Liver (tissue), 9 donors: ENCODE results near the gene SMG6. TPM values are rescaled to one million over a fixed set of nuclear protein-coding genes. Genes with fewer than 3 reads are reported as not detected.

Source experiments
- DNase-seq: peaks from one replicate; pipeline ENCODE4 v3.0.0-alpha.2; 2017; ENCODE audit warnings: low spot score
- H3K27ac ChIP-seq, 2 donors: one replicate each; pipeline ENCODE4 v1.7.0; 2013; ENCODE audit warnings: inconsistent platforms in 2 of 2, low read length in 2 of 2, control low read depth in 1 of 2, low read depth in 1 of 2, mild to moderate bottlenecking in 1 of 2
- H3K27me3 ChIP-seq, 4 donors: one replicate each; pipeline versions ENCODE4 v1.6.1 to v1.7.0; 2013; ENCODE audit warnings: low read length in 3 of 4, inconsistent platforms in 1 of 4, mild to moderate bottlenecking in 1 of 4, moderate library complexity in 1 of 4; ENCODE audit not compliant: control insufficient read depth in 4 of 4, insufficient read depth in 4 of 4
- H3K36me3 ChIP-seq, 4 donors: one replicate each; pipeline versions ENCODE4 v1.6.1 to v1.7.0; 2013; ENCODE audit warnings: low read length in 3 of 4, mild to moderate bottlenecking in 3 of 4, low read depth in 1 of 4, moderate library complexity in 1 of 4; ENCODE audit not compliant: control insufficient read depth in 4 of 4, insufficient read depth in 3 of 4
- H3K4me1 ChIP-seq, 4 donors: one replicate each; pipeline versions ENCODE4 v1.6.1 to v1.7.0; 2013; ENCODE audit warnings: low read length in 3 of 4, mild to moderate bottlenecking in 3 of 4, moderate library complexity in 1 of 4; ENCODE audit not compliant: control insufficient read depth in 4 of 4, insufficient read depth in 4 of 4
- H3K4me3 ChIP-seq, 3 donors: one replicate each; pipeline versions ENCODE4 v1.6.1 to v1.7.0; 2013; ENCODE audit warnings: low read length in 3 of 3, control low read depth in 1 of 3, low read depth in 1 of 3, mild to moderate bottlenecking in 1 of 3
- H3K9ac ChIP-seq, 2 donors: one replicate each; pipeline ENCODE4 v1.7.0; 2013; ENCODE audit warnings: low read length in 2 of 2, mild to moderate bottlenecking in 2 of 2, moderate library complexity in 2 of 2, control low read depth in 1 of 2, low read depth in 1 of 2
- H3K9me3 ChIP-seq, 4 donors: one replicate each; pipeline versions ENCODE4 v1.6.1 to v1.7.0; 2013; ENCODE audit warnings: low read length in 3 of 4; ENCODE audit not compliant: control insufficient read depth in 4 of 4
- ATF3 ChIP-seq: IDR thresholded peaks from 2 replicates; pipeline ENCODE4 v1.6.1; 2016; ENCODE audit warnings: antibody characterized with exemption
- FOXA1 ChIP-seq: IDR thresholded peaks from 2 replicates; pipeline ENCODE4 v1.6.1; 2016; ENCODE audit warnings: antibody characterized with exemption
- FOXA2 ChIP-seq: IDR thresholded peaks from 2 replicates; pipeline ENCODE4 v1.6.1; 2016; ENCODE audit warnings: antibody characterized with exemption
- GABPA ChIP-seq, 2 donors: IDR thresholded peaks in 1 of 2; conservative IDR thresholded peaks in 1 of 2; 2 replicates each; pipeline ENCODE4 v1.6.1; 2016; ENCODE audit warnings: antibody characterized with exemption in 2 of 2, mild to moderate bottlenecking in 1 of 2, moderate library complexity in 1 of 2
- HNF4A ChIP-seq, 2 donors: conservative IDR thresholded peaks; 2 replicates each; pipeline ENCODE4 v1.6.1; 2016; ENCODE audit warnings: antibody characterized with exemption in 2 of 2, mild to moderate bottlenecking in 2 of 2
- HNF4G ChIP-seq: IDR thresholded peaks from 2 replicates; pipeline ENCODE4 v1.6.1; 2016; ENCODE audit warnings: antibody characterized with exemption
- JUND ChIP-seq, 2 donors: IDR thresholded peaks; 2 replicates each; pipeline ENCODE4 v1.6.1; 2016; ENCODE audit warnings: antibody characterized with exemption in 2 of 2
- MAX ChIP-seq: IDR thresholded peaks from 2 replicates; pipeline ENCODE4 v1.6.1; 2016; ENCODE audit warnings: antibody characterized with exemption
- NR2F2 ChIP-seq: IDR thresholded peaks from 2 replicates; pipeline ENCODE4 v1.6.1; 2016; ENCODE audit warnings: antibody characterized with exemption
- RAD21 ChIP-seq, 2 donors: IDR thresholded peaks; 2 replicates each; pipeline ENCODE4 v1.6.1; 2016; ENCODE audit warnings: antibody characterized with exemption in 2 of 2, mild to moderate bottlenecking in 2 of 2
- RXRA ChIP-seq, 2 donors: IDR thresholded peaks; 2 replicates each; pipeline ENCODE4 v1.6.1; 2017 to 2018; ENCODE audit warnings: antibody characterized with exemption in 2 of 2, mild to moderate bottlenecking in 1 of 2
- SP1 ChIP-seq: IDR thresholded peaks from 2 replicates; pipeline ENCODE4 v1.6.1; 2018; ENCODE audit warnings: antibody characterized with exemption, mild to moderate bottlenecking
- TAF1 ChIP-seq: conservative IDR thresholded peaks from 2 replicates; pipeline ENCODE4 v1.6.1; 2016; ENCODE audit warnings: antibody characterized with exemption, mild to moderate bottlenecking
- YY1 ChIP-seq: IDR thresholded peaks from 2 replicates; pipeline ENCODE4 v1.6.1; 2016; ENCODE audit warnings: antibody characterized with exemption, mild to moderate bottlenecking
- ZBTB33 ChIP-seq: IDR thresholded peaks from 2 replicates; pipeline ENCODE4 v1.6.1; 2016; ENCODE audit warnings: antibody characterized with exemption
- WGBS: extraction: QIAGEN DNeasy Blood & Tissue Kit; methylation state at CpG from one replicate; pipeline ENCODE4 v1.1.7; 2013; 5-methylcytosine and 5-hydroxymethylcytosine counted together
- polyA plus RNA-seq, 2 donors: library from polyadenylated mRNA; stranded (reverse) in 1 of 2; unstranded in 1 of 2; fragments of 200-250 nt in 1 of 2; fragments of >200 nt in 1 of 2; fragmentation: Nextera tagmentation in 1 of 2; extraction: Ambion mirVana in 1 of 2; gene quantifications; one replicate each; pipeline versions ENCODE4 v1.2.1 to v1.2.3, GENCODE V29; 2013 to 2015
- total RNA-seq, 2 donors: library from RNA; depleted of rRNA; stranded (reverse); fragments of >200 nt; gene quantifications; one replicate each; pipeline ENCODE4 v1.2.3, GENCODE V29; 2014
- TF ChIP-seq, protein P1 (sequence below): fragments of 150-350 bp; IDR thresholded peaks from 2 replicates; pipeline ENCODE4 v1.5.1; 2017; ENCODE audit warnings: improper control_type of control experiment, low read depth, low read length; ENCODE audit not compliant: missing input control
- TF ChIP-seq, protein P2 (sequence below): IDR thresholded peaks from 2 replicates; pipeline ENCODE4 v1.6.1; 2016; ENCODE audit warnings: antibody characterized with exemption, mild to moderate bottlenecking
- donor health status: healthy.
- donor health status: healthy.
- donor health status: healthy.
- donor health status: healthy.
- donor health status: healthy.

Gene SMG6
- total and polyA plus RNA-seq, 4 donors = 4.9 to 12.0 (median 8.2) TPM

- Histone ChIP-seq H3K4me1 (no peaks in the 10 kb centered on the region), H3K9me3 (no peaks in the 10 kb centered on the region), H3K36me3 (peaks cover 5 to 70% (median 29%) of the 10 kb centered on the region in 4 donors), H3K27ac (no peak overlapping the region), H3K4me3 (no peak overlapping the region), H3K27me3 (no peaks in the 10 kb centered on the region), H3K9ac (no peak overlapping the region)
- no peak for TF ChIP-seq ATF3
- no peak for TF ChIP-seq HNF4G
- no peak for TF ChIP-seq RXRA (IDR thresholded peaks at IDR 0.05)
- TF ChIP-seq SP1 = no peak
- no peak for TF ChIP-seq FOXA2
- no peak for TF ChIP-seq FOXA1
- TF ChIP-seq ZBTB33 = no peak
- no peak for TF ChIP-seq RAD21 (IDR thresholded peaks at IDR 0.05)
- TF ChIP-seq, protein P1, sequence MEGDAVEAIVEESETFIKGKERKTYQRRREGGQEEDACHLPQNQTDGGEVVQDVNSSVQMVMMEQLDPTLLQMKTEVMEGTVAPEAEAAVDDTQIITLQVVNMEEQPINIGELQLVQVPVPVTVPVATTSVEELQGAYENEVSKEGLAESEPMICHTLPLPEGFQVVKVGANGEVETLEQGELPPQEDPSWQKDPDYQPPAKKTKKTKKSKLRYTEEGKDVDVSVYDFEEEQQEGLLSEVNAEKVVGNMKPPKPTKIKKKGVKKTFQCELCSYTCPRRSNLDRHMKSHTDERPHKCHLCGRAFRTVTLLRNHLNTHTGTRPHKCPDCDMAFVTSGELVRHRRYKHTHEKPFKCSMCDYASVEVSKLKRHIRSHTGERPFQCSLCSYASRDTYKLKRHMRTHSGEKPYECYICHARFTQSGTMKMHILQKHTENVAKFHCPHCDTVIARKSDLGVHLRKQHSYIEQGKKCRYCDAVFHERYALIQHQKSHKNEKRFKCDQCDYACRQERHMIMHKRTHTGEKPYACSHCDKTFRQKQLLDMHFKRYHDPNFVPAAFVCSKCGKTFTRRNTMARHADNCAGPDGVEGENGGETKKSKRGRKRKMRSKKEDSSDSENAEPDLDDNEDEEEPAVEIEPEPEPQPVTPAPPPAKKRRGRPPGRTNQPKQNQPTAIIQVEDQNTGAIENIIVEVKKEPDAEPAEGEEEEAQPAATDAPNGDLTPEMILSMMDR = no peak
- no peak for TF ChIP-seq MAX
- TF ChIP-seq HNF4A (conservative IDR thresholded peaks at IDR 0.05) = no peak
- TF ChIP-seq, protein P2, sequence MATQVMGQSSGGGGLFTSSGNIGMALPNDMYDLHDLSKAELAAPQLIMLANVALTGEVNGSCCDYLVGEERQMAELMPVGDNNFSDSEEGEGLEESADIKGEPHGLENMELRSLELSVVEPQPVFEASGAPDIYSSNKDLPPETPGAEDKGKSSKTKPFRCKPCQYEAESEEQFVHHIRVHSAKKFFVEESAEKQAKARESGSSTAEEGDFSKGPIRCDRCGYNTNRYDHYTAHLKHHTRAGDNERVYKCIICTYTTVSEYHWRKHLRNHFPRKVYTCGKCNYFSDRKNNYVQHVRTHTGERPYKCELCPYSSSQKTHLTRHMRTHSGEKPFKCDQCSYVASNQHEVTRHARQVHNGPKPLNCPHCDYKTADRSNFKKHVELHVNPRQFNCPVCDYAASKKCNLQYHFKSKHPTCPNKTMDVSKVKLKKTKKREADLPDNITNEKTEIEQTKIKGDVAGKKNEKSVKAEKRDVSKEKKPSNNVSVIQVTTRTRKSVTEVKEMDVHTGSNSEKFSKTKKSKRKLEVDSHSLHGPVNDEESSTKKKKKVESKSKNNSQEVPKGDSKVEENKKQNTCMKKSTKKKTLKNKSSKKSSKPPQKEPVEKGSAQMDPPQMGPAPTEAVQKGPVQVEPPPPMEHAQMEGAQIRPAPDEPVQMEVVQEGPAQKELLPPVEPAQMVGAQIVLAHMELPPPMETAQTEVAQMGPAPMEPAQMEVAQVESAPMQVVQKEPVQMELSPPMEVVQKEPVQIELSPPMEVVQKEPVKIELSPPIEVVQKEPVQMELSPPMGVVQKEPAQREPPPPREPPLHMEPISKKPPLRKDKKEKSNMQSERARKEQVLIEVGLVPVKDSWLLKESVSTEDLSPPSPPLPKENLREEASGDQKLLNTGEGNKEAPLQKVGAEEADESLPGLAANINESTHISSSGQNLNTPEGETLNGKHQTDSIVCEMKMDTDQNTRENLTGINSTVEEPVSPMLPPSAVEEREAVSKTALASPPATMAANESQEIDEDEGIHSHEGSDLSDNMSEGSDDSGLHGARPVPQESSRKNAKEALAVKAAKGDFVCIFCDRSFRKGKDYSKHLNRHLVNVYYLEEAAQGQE = no peak
- no peak for DNase-seq
- 88% methylated on average over 1 of the region's 1 CpG for WGBS
These were observed 8.0 kb downstream of the SMG6 start for GRCh38 chr17:2295575-2295974.

DNA sequence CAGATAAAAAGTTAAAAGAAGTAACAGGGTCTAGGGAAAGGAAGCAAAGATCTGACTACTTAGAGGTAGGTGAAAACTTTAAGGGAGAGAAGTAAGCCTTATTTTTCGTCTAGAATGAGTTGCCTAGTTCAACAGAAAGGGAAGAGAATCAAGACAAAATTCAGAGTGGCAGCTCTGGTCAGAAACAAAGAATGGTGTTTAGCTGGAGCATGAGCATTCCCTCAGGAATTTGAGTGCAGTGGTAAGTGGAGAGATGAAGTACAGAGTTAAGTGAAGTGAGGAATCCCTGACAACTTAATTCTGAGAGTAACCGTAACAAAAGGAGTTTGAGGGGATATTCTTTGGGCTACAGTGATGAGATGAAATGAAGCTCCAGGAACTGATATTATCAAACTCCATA, 11.5 kb downstream of the SMG6 start:
- no peaks in the 10 kb centered on the region for H3K27me3 ChIP-seq
- 93% methylated on average over 2 of the region's 2 CpGs for WGBS
- peaks cover 8 to 70% (median 35%) of the 10 kb centered on the region in 4 donors for H3K36me3 ChIP-seq
- H3K9me3 ChIP-seq = no peaks in the 10 kb centered on the region
- no peak overlapping the region for H3K4me3 ChIP-seq
- no peak overlapping the region for H3K27ac ChIP-seq
- H3K9ac ChIP-seq = no peak overlapping the region
- H3K4me1 ChIP-seq = no peaks in the 10 kb centered on the region
- TF ChIP-seq YY1 (no peak), SP1 (no peak), MAX (no peak), NR2F2 (no peak), JUND (IDR thresholded peaks at IDR 0.05) (no peak), TAF1 (no peak), HNF4A (conservative IDR thresholded peaks at IDR 0.05) (no peak), ZBTB33 (no peak), ATF3 (no peak), RXRA (IDR thresholded peaks at IDR 0.05) (no peak), HNF4G (no peak), FOXA1 (no peak), RAD21 (IDR thresholded peaks at IDR 0.05) (no peak), FOXA2 (no peak), GABPA (IDR thresholded peaks at IDR 0.05 in 1 of 2, conservative IDR thresholded peaks at IDR 0.05 in 1 of 2) (no peak)
- TF ChIP-seq, protein P2 = no peak
- no peak for DNase-seq
